ENCODE measurements around the gene CD8B2.
A peak's percentile ranks its signal among the peaks of the same experiment; 100 is the strongest.

The CD8B2 gene

DNA sequence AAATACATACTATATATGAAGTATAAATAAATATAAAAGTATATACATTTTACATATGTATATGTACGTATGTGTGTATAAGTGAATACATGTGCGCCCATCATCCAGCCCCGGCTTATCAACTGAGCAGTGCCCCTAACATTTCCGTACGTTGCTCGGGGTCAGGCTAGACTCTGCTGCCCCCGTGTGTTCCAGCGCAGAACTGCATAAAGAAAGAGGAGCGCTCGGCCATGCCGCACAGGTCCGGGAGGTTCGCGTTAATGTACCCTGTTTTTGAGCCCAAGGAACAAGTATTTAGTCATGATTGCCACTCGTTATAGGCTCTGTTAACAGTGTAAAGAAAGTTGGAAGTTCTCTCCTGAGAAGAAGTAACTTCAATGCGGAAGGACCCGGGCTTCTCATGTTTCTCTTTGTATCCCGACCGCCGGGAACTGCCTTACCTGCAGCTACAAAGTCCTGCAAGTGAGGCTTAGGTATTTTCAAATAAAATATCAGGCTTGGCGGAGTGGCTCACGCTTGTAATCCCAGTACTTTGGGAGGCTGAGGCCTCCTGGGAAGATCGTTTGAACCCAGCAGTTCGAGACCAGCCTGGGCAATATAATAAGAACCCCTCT lies 55.7 kb downstream of the CD8B2 start:
- TF ChIP-seq, protein P1, sequence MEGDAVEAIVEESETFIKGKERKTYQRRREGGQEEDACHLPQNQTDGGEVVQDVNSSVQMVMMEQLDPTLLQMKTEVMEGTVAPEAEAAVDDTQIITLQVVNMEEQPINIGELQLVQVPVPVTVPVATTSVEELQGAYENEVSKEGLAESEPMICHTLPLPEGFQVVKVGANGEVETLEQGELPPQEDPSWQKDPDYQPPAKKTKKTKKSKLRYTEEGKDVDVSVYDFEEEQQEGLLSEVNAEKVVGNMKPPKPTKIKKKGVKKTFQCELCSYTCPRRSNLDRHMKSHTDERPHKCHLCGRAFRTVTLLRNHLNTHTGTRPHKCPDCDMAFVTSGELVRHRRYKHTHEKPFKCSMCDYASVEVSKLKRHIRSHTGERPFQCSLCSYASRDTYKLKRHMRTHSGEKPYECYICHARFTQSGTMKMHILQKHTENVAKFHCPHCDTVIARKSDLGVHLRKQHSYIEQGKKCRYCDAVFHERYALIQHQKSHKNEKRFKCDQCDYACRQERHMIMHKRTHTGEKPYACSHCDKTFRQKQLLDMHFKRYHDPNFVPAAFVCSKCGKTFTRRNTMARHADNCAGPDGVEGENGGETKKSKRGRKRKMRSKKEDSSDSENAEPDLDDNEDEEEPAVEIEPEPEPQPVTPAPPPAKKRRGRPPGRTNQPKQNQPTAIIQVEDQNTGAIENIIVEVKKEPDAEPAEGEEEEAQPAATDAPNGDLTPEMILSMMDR (IDR thresholded peaks at IDR 0.05; ENCODE audit: low read depth, low read length): peak; percentile 93
- H3K4me3 ChIP-seq (ENCODE audit: low read depth, low read length): no peak overlapping the region
- peak; percentile 25 for DNase-seq (ENCODE audit: low read depth, low spot score)
- in situ Hi-C loops (cut with HindIII; ENCODE audit: low sequenced_read_pairs): no loop called here

GRCh38 chr2:106545007-106545406 lies 57.8 kb downstream of the CD8B2 start:
- TF ChIP-seq, protein P1 (IDR thresholded peaks at IDR 0.05; ENCODE audit: low read depth, low read length): no peak
- no peak overlapping the region for H3K4me3 ChIP-seq (ENCODE audit: low read depth, low read length)
- in situ Hi-C loops (cut with HindIII; ENCODE audit: low sequenced_read_pairs): no loop called here
- DNase-seq (ENCODE audit: low read depth, low spot score): no peak

- no peak for DNase-seq (ENCODE audit: low read depth, low spot score)
- H3K4me3 ChIP-seq (ENCODE audit: low read depth, low read length): no peak overlapping the region
- in situ Hi-C loops (cut with HindIII; ENCODE audit: low sequenced_read_pairs): no loop called here
- TF ChIP-seq, protein P1 (IDR thresholded peaks at IDR 0.05; ENCODE audit: low read depth, low read length): no peak
These were observed 59.3 kb downstream of the CD8B2 start for GRCh38 chr2:106546391-106546990.

DNA sequence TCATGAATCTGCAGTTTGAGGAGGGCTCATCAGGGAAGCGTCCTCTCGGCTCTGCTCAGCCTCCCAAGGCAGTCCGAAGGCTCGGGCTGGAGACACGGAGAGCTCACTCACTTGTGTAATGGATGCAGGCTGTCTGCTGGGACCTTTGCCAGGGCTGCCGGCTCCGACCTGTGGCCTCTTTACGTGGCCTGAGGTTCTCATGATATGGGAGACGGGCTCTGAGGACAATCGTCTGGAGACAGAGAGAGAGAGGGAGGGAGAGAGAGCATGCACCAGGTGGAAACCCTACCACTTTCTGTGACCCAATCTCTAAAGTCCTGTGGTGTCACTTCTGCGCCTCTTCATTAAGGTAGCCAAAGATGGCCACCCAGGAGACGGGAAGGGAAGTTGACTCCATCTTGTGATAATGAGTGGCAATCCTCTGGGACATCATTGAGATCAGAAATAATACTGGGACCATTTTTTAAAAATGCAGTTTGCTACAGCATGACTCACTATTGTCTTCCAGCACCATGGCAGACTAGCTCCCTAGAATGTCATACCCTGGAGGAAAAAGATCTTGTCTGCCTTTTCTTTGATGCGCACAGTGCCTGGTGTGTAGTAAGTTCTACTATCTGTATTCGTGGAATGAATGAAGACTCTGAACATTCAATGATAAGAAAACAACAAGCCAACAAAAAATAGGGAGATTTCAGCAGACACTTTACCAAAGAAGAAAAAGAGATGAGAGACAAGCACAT lies 60.2 kb downstream of the CD8B2 start:
- in situ Hi-C loops (cut with HindIII; ENCODE audit: low sequenced_read_pairs): no loop called here
- DNase-seq (ENCODE audit: low read depth, low spot score): no peak
- H3K4me3 ChIP-seq (ENCODE audit: low read depth, low read length): no peak overlapping the region
- TF ChIP-seq, protein P1 (IDR thresholded peaks at IDR 0.05; ENCODE audit: low read depth, low read length): no peak

DNA sequence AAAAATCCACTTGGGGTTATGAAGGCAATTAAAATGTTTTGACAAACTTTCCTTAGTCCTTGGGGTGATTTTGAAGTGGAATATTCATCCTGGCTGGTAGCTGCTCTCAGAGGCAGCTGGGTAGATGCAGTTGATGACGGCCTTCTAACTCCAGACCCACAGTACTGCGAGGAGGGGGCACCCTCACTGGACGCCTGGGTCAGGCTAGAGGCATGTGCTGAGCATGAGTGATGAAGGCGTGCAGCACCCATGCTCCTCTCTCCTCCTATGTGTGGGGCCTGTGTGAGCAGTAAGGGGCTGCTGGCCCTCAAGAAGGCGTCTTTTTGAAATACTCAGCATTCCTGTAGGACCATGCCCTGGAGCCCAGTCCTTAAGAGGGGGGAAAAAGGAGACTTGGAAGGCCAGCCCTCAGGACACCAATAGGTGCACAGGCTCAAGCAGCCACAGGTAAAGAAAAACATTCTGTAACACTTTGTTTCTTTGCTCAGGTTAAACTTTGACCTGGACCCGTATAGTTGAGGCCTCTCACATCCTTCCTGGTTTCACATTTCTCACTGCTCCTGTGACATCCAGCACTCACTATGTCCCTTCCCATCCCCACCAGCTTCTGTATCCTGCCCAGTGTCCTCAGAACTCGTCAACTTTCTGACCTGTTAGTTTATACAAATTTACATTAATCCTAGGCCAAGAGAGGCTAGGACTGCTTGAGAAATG lies 64.4 kb downstream of the CD8B2 start:
- in situ Hi-C loops (cut with HindIII; ENCODE audit: low sequenced_read_pairs): no loop called here
- no peak overlapping the region for H3K4me3 ChIP-seq (ENCODE audit: low read depth, low read length)
- DNase-seq (ENCODE audit: low read depth, low spot score): no peak
- TF ChIP-seq, protein P1 (IDR thresholded peaks at IDR 0.05; ENCODE audit: low read depth, low read length): no peak

- in situ Hi-C loops (cut with HindIII; ENCODE audit: low sequenced_read_pairs): no loop called here
These were observed 65.8 kb downstream of the CD8B2 start for GRCh38 chr2:106552921-106553320.

More at GRCh38 chr2:106552921-106553320, 65.8 kb downstream of the CD8B2 start:
- H3K4me3 ChIP-seq (ENCODE audit: low read depth, low read length): no peak overlapping the region
- TF ChIP-seq, protein P1 (IDR thresholded peaks at IDR 0.05; ENCODE audit: low read depth, low read length): no peak
- DNase-seq (ENCODE audit: low read depth, low spot score): no peak
